ENCODE measurements around the gene HSFX4.

GRCh38 chrX:149938881-149939654 is 9.7 kb downstream of the HSFX4 start:
- TF ChIP-seq POLR2A (IDR thresholded peaks at IDR 0.05) (no peak), CTCF (IDR thresholded peaks at IDR 0.05) (no peak)
